Mucosa of stomach (tissue), 1 donor: ENCODE measurements around the gene TRMT61B.

Source experiments
- H3K27me3 ChIP-seq: one replicate; pipeline ENCODE4 v1.7.0; 2013; ENCODE audit warnings: mild to moderate bottlenecking, low read length; ENCODE audit not compliant: control insufficient read depth, insufficient read depth
- H3K36me3 ChIP-seq: one replicate; pipeline ENCODE4 v1.7.0; 2013; ENCODE audit warnings: low read length; ENCODE audit not compliant: control insufficient read depth, insufficient read depth
- H3K4me1 ChIP-seq: one replicate; pipeline ENCODE4 v1.7.0; 2013; ENCODE audit warnings: mild to moderate bottlenecking, low read length; ENCODE audit not compliant: control insufficient read depth, insufficient read depth
- H3K4me3 ChIP-seq: one replicate; pipeline ENCODE4 v1.7.0; 2013; ENCODE audit warnings: low read length
- H3K9ac ChIP-seq: one replicate; pipeline ENCODE4 v1.7.0; 2013; ENCODE audit warnings: mild to moderate bottlenecking, low read length, moderate library complexity
- H3K9me3 ChIP-seq: one replicate; pipeline ENCODE4 v1.7.0; 2013; ENCODE audit warnings: mild to moderate bottlenecking, low read length, moderate library complexity; ENCODE audit not compliant: control insufficient read depth
- donor health status: Pancreatic carcinoma.

Gene TRMT61B

GRCh38 chr2:28838971-28839370, 31.1 kb downstream of the TRMT61B start:
- no peak overlapping the region for H3K9ac ChIP-seq
- H3K27me3 ChIP-seq, result no peaks in the 10 kb centered on the region
- H3K9me3 ChIP-seq, result no peaks in the 10 kb centered on the region
- H3K36me3 ChIP-seq, result no peaks in the 10 kb centered on the region
- H3K4me1 ChIP-seq, result no peaks in the 10 kb centered on the region
- no peak overlapping the region for H3K4me3 ChIP-seq

GRCh38 chr2:28835781-28836180, 34.3 kb downstream of the TRMT61B start:
- Histone ChIP-seq H3K27me3 (no peaks in the 10 kb centered on the region), H3K9ac (no peak overlapping the region), H3K9me3 (no peaks in the 10 kb centered on the region), H3K36me3 (no peaks in the 10 kb centered on the region), H3K4me3 (no peak overlapping the region), H3K4me1 (no peaks in the 10 kb centered on the region)

- H3K9ac ChIP-seq, result no peak overlapping the region
- H3K36me3 ChIP-seq, result no peaks in the 10 kb centered on the region
- no peak overlapping the region for H3K4me3 ChIP-seq
- H3K4me1 ChIP-seq, result no peaks in the 10 kb centered on the region
- H3K27me3 ChIP-seq, result no peaks in the 10 kb centered on the region
- H3K9me3 ChIP-seq, result no peaks in the 10 kb centered on the region
Measured at GRCh38 chr2:28833740-28834470, 36.2 kb downstream of the TRMT61B start.

- Histone ChIP-seq H3K4me3 (no peak overlapping the region), H3K9me3 (no peaks in the 10 kb centered on the region), H3K4me1 (no peaks in the 10 kb centered on the region), H3K27me3 (no peaks in the 10 kb centered on the region), H3K36me3 (no peaks in the 10 kb centered on the region), H3K9ac (no peak overlapping the region)
Measured at GRCh38 chr2:28828382-28828781, 41.7 kb downstream of the TRMT61B start.

- Histone ChIP-seq H3K36me3 (no peaks in the 10 kb centered on the region), H3K4me1 (no peaks in the 10 kb centered on the region), H3K27me3 (no peaks in the 10 kb centered on the region), H3K9me3 (no peaks in the 10 kb centered on the region), H3K9ac (no peak overlapping the region), H3K4me3 (no peak overlapping the region)
Measured at GRCh38 chr2:28824870-28825269, 45.2 kb downstream of the TRMT61B start.

- Histone ChIP-seq H3K9ac (no peak overlapping the region), H3K4me1 (no peaks in the 10 kb centered on the region), H3K4me3 (no peak overlapping the region), H3K27me3 (no peaks in the 10 kb centered on the region), H3K9me3 (no peaks in the 10 kb centered on the region), H3K36me3 (no peaks in the 10 kb centered on the region)
Measured at GRCh38 chr2:28824207-28824606, 45.9 kb downstream of the TRMT61B start.

- Histone ChIP-seq H3K4me3 (no peak overlapping the region), H3K27me3 (no peaks in the 10 kb centered on the region), H3K9ac (no peak overlapping the region), H3K36me3 (no peaks in the 10 kb centered on the region), H3K4me1 (no peaks in the 10 kb centered on the region), H3K9me3 (no peaks in the 10 kb centered on the region)
Measured at GRCh38 chr2:28822036-28822435, 48.1 kb downstream of the TRMT61B start.

- H3K9ac ChIP-seq, result no peak overlapping the region
- H3K4me3 ChIP-seq, result no peak overlapping the region
- H3K36me3 ChIP-seq, result no peaks in the 10 kb centered on the region
- H3K9me3 ChIP-seq, result no peaks in the 10 kb centered on the region
- no peaks in the 10 kb centered on the region for H3K27me3 ChIP-seq
- H3K4me1 ChIP-seq, result no peaks in the 10 kb centered on the region
Measured at GRCh38 chr2:28821295-28821958, 48.7 kb downstream of the TRMT61B start.

- Histone ChIP-seq H3K9ac (no peak overlapping the region), H3K4me1 (no peaks in the 10 kb centered on the region), H3K9me3 (no peaks in the 10 kb centered on the region), H3K27me3 (no peaks in the 10 kb centered on the region), H3K4me3 (no peak overlapping the region), H3K36me3 (no peaks in the 10 kb centered on the region)
Measured at GRCh38 chr2:28818053-28818452, 52.1 kb downstream of the TRMT61B start.

GRCh38 chr2:28810384-28811285, 59.5 kb downstream of the TRMT61B start, which contains the start of gene SPDYA:
Gene SPDYA (plus strand): TSS chr2:28810834. CDS start chr2:28816015, 5,181 bp downstream.
- no peak within 1 kb of the TSS for H3K4me3 ChIP-seq
- H3K9ac ChIP-seq, result no peak within 1 kb of the TSS
- H3K9me3 ChIP-seq, result no peaks in the 10 kb centered on the region
- no peaks in the 10 kb centered on the region for H3K36me3 ChIP-seq
- peaks cover 15% of the 10 kb centered on the region for H3K4me1 ChIP-seq
- H3K27me3 ChIP-seq, result no peaks in the 10 kb centered on the region

GRCh38 chr2:28809927-28810326, 60.2 kb downstream of the TRMT61B start:
- H3K9me3 ChIP-seq, result no peaks in the 10 kb centered on the region

GRCh38 chr2:28802975-28803429, 67.1 kb downstream of the TRMT61B start:
- H3K4me1 ChIP-seq, result no peaks in the 10 kb centered on the region
- H3K9me3 ChIP-seq, result no peaks in the 10 kb centered on the region
- no peaks in the 10 kb centered on the region for H3K36me3 ChIP-seq
- H3K4me3 ChIP-seq, result no peak overlapping the region
- H3K9ac ChIP-seq, result no peak overlapping the region
- H3K27me3 ChIP-seq, result no peaks in the 10 kb centered on the region

More at GRCh38 chr2:28809927-28810326, 60.2 kb downstream of the TRMT61B start:
- no peaks in the 10 kb centered on the region for H3K27me3 ChIP-seq
- H3K36me3 ChIP-seq, result no peaks in the 10 kb centered on the region
- no peak overlapping the region for H3K9ac ChIP-seq
- peaks cover 15% of the 10 kb centered on the region for H3K4me1 ChIP-seq
- no peak overlapping the region for H3K4me3 ChIP-seq
